ENCODE measurements around the gene ZFPM1.

The ZFPM1 gene

GRCh38 chr16:88419790-88420189, 33.3 kb upstream of the ZFPM1 start:
- Histone ChIP-seq H3K4me2 (ENCODE audit: low read length) (no peak overlapping the region), H4K20me1 (ENCODE audit: insufficient read depth, low read length) (no peaks in the 10 kb centered on the region), H3K79me2 (ENCODE audit: low read length) (no peaks in the 10 kb centered on the region), H3K27me3 (ENCODE audit: low read depth, low read length) (no peaks in the 10 kb centered on the region), H3K27ac (ENCODE audit: low read length) (no peak overlapping the region), H3K9me3 (ENCODE audit: insufficient read depth, low read length) (no peaks in the 10 kb centered on the region), H3K36me3 (replicated peaks; ENCODE audit: low read depth, low read length) (no peaks in the 10 kb centered on the region), H3K9ac (ENCODE audit: low read length) (no peak overlapping the region), H3K4me1 (ENCODE audit: low read length) (no peaks in the 10 kb centered on the region), H3K4me3 (ENCODE audit: low read length) (no peak overlapping the region), H2AFZ (ENCODE audit: low read depth, low read length) (no peak overlapping the region)
- TF ChIP-seq EZH2phosphoT487 (IDR thresholded peaks at IDR 0.05; ENCODE audit: low read depth) (no peak), CTCF (IDR thresholded peaks at IDR 0.05; ENCODE audit: low read depth, low read length) (no peak)

- H2AFZ ChIP-seq (ENCODE audit: low read depth, low read length), result no peak overlapping the region
- H3K79me2 ChIP-seq (ENCODE audit: low read length), result no peaks in the 10 kb centered on the region
- no peak overlapping the region for H3K4me3 ChIP-seq (ENCODE audit: low read length)
- no peaks in the 10 kb centered on the region for H3K4me1 ChIP-seq (ENCODE audit: low read length)
- H3K27ac ChIP-seq (ENCODE audit: low read length), result no peak overlapping the region
- H4K20me1 ChIP-seq (ENCODE audit: insufficient read depth, low read length), result no peaks in the 10 kb centered on the region
- no peak overlapping the region for H3K9ac ChIP-seq (ENCODE audit: low read length)
- no peak overlapping the region for H3K4me2 ChIP-seq (ENCODE audit: low read length)
- H3K9me3 ChIP-seq (ENCODE audit: insufficient read depth, low read length), result no peaks in the 10 kb centered on the region
- TF ChIP-seq EZH2phosphoT487 (IDR thresholded peaks at IDR 0.05; ENCODE audit: low read depth) (no peak), CTCF (IDR thresholded peaks at IDR 0.05; ENCODE audit: low read depth, low read length) (no peak)
- H3K27me3 ChIP-seq (ENCODE audit: low read depth, low read length), result no peaks in the 10 kb centered on the region
- H3K36me3 ChIP-seq (replicated peaks; ENCODE audit: low read depth, low read length), result no peaks in the 10 kb centered on the region
These were observed 32.6 kb upstream of the ZFPM1 start for GRCh38 chr16:88420496-88420895.

GRCh38 chr16:88421301-88421700, 31.8 kb upstream of the ZFPM1 start:
- no peaks in the 10 kb centered on the region for H4K20me1 ChIP-seq (ENCODE audit: insufficient read depth, low read length)
- no peaks in the 10 kb centered on the region for H3K9me3 ChIP-seq (ENCODE audit: insufficient read depth, low read length)
- TF ChIP-seq EZH2phosphoT487 (IDR thresholded peaks at IDR 0.05; ENCODE audit: low read depth) (no peak), CTCF (IDR thresholded peaks at IDR 0.05; ENCODE audit: low read depth, low read length) (no peak)
- no peak overlapping the region for H3K9ac ChIP-seq (ENCODE audit: low read length)
- no peak overlapping the region for H3K4me2 ChIP-seq (ENCODE audit: low read length)
- H3K36me3 ChIP-seq (replicated peaks; ENCODE audit: low read depth, low read length), result no peaks in the 10 kb centered on the region
- no peaks in the 10 kb centered on the region for H3K27me3 ChIP-seq (ENCODE audit: low read depth, low read length)
- no peak overlapping the region for H3K4me3 ChIP-seq (ENCODE audit: low read length)
- H2AFZ ChIP-seq (ENCODE audit: low read depth, low read length), result no peak overlapping the region
- H3K79me2 ChIP-seq (ENCODE audit: low read length), result no peaks in the 10 kb centered on the region
- no peaks in the 10 kb centered on the region for H3K4me1 ChIP-seq (ENCODE audit: low read length)
- no peak overlapping the region for H3K27ac ChIP-seq (ENCODE audit: low read length)

- Histone ChIP-seq H3K79me2 (ENCODE audit: low read length) (no peaks in the 10 kb centered on the region), H3K27me3 (ENCODE audit: low read depth, low read length) (no peaks in the 10 kb centered on the region), H3K27ac (ENCODE audit: low read length) (no peak overlapping the region), H3K4me1 (ENCODE audit: low read length) (no peaks in the 10 kb centered on the region), H3K9me3 (ENCODE audit: insufficient read depth, low read length) (no peaks in the 10 kb centered on the region), H3K4me3 (ENCODE audit: low read length) (no peak overlapping the region), H2AFZ (ENCODE audit: low read depth, low read length) (no peak overlapping the region), H3K36me3 (replicated peaks; ENCODE audit: low read depth, low read length) (no peaks in the 10 kb centered on the region), H3K9ac (ENCODE audit: low read length) (no peak overlapping the region), H3K4me2 (ENCODE audit: low read length) (no peak overlapping the region), H4K20me1 (ENCODE audit: insufficient read depth, low read length) (no peaks in the 10 kb centered on the region)
- TF ChIP-seq EZH2phosphoT487 (IDR thresholded peaks at IDR 0.05; ENCODE audit: low read depth) (no peak), CTCF (IDR thresholded peaks at IDR 0.05; ENCODE audit: low read depth, low read length) (no peak)
These were observed 31.1 kb upstream of the ZFPM1 start for GRCh38 chr16:88421871-88422433.

All from OCI-LY3 (cell line).